Right lobe of liver (tissue), 4 donors: ENCODE measurements around the gene PHYKPL.

Experiments
- CTCF ChIP-seq, 4 donors: fragments of 200-600 bp in 3 of 4; fragments of 450-650 bp in 1 of 4; IDR thresholded peaks; one replicate each; pipeline versions ENCODE4 v1.5.1 to v1.8.0; 2016 to 2022; ENCODE audit warnings: antibody characterized with exemption in 4 of 4, mild to moderate bottlenecking in 2 of 4
- POLR2A ChIP-seq: fragments of 450-650 bp; IDR thresholded peaks from one replicate; pipeline ENCODE4 v1.6.1; 2017; ENCODE audit warnings: antibody characterized with exemption, mild to moderate bottlenecking
- donor health status: DM: no; HTN: no; CAD: no.
- donor health status: DM: no; HTN: no; CAD: no.
- donor health status: DM: no; HTN: yes; CAD: no.

- TF ChIP-seq CTCF (IDR thresholded peaks at IDR 0.05) = no peak
- no peak for TF ChIP-seq POLR2A
Measured at GRCh38 chr5:178218827-178219226, 13.8 kb downstream of the PHYKPL start.
